Activated naive CD4-positive, alpha-beta T cell treated with anti-CD3 and anti-CD28 coated beads, Interleukin-2, amount 50 U/mL, for 72 hours (primary cell): Measurements from ENCODE around the gene ISX. TPM values are rescaled to one million over a fixed set of nuclear protein-coding genes. Genes with fewer than 3 reads are reported as not detected.
A peak's percentile ranks its signal among the peaks of the same experiment; 100 is the strongest.

ENCODE experiments used
- ATAC-seq, 2 donors: fragments of 150-1000 bp; cut with Tn5 transposase; 2 replicates each; pipeline ENCODE4 v1.10.0; 2021; ENCODE audit warnings: mild to moderate bottlenecking in 2 of 2, moderate library complexity in 2 of 2
- DNase-seq, 2 donors: peaks; one replicate each; pipeline ENCODE4 v3.0.0; 2021 to 2022; ENCODE audit warnings: low spot score in 2 of 2
- H3K27ac Mint-ChIP-seq, 2 donors: one replicate each; pipeline ENCODE4 v1.8.0; 2022; ENCODE audit warnings: mild to moderate bottlenecking in 2 of 2, mixed read lengths in 2 of 2
- H3K36me3 Mint-ChIP-seq, 2 donors: one replicate each; pipeline ENCODE4 v1.8.0; 2022; ENCODE audit warnings: mixed read lengths in 2 of 2
- H3K9me3 Mint-ChIP-seq, 2 donors: one replicate each; pipeline ENCODE4 v1.8.0; 2022; ENCODE audit warnings: mixed read lengths in 2 of 2
- total RNA-seq, 2 donors: library from RNA; stranded (reverse); gene quantifications; one replicate each; pipeline ENCODE4 v1.2.3, GENCODE V29; 2022

Gene ISX
- total RNA-seq, 2 donors from 2014 or later, result not detected

GRCh38 chr22:35124691-35125219 is 58.8 kb downstream of the ISX start:
- Mint-ChIP-seq H3K9me3 (no peaks in the 10 kb centered on the region), H3K36me3 (no peaks in the 10 kb centered on the region), H3K27ac (no peak overlapping the region)
- ATAC-seq, result no peak
- no peak for DNase-seq

- no peaks in the 10 kb centered on the region for H3K36me3 Mint-ChIP-seq
- H3K9me3 Mint-ChIP-seq, result no peaks in the 10 kb centered on the region
- no peak overlapping the region for H3K27ac Mint-ChIP-seq
- DNase-seq (no peak), ATAC-seq (no peak)
Observed at GRCh38 chr22:35126993-35127392, 61.0 kb downstream of the ISX start.

- no peaks in the 10 kb centered on the region for H3K36me3 Mint-ChIP-seq
- no peak overlapping the region for H3K27ac Mint-ChIP-seq
- DNase-seq (no peak), ATAC-seq (peak; percentile 29 to 86)
- no peaks in the 10 kb centered on the region for H3K9me3 Mint-ChIP-seq
Observed at GRCh38 chr22:35128637-35129036, 62.7 kb downstream of the ISX start.

GRCh38 chr22:35131525-35132000 is 65.6 kb downstream of the ISX start:
- Mint-ChIP-seq H3K9me3 (no peaks in the 10 kb centered on the region), H3K36me3 (no peaks in the 10 kb centered on the region), H3K27ac (no peak overlapping the region)
- DNase-seq (no peak), ATAC-seq (no peak)

GRCh38 chr22:35132568-35132967 is 66.6 kb downstream of the ISX start:
- Mint-ChIP-seq H3K36me3 (no peaks in the 10 kb centered on the region), H3K9me3 (no peaks in the 10 kb centered on the region), H3K27ac (no peak overlapping the region)
- DNase-seq (no peak), ATAC-seq (no peak)

- ATAC-seq (no peak), DNase-seq (no peak)
- no peaks in the 10 kb centered on the region for H3K9me3 Mint-ChIP-seq
- no peak overlapping the region for H3K27ac Mint-ChIP-seq
- H3K36me3 Mint-ChIP-seq, result no peaks in the 10 kb centered on the region
Observed at GRCh38 chr22:35133702-35134380, 67.9 kb downstream of the ISX start.

- H3K36me3 Mint-ChIP-seq, result no peaks in the 10 kb centered on the region
- ATAC-seq (no peak), DNase-seq (no peak)
- no peak overlapping the region for H3K27ac Mint-ChIP-seq
- no peaks in the 10 kb centered on the region for H3K9me3 Mint-ChIP-seq
Observed at GRCh38 chr22:35134637-35135036, 68.7 kb downstream of the ISX start.

- H3K27ac Mint-ChIP-seq, result no peak overlapping the region
- DNase-seq, result no peak
- no peaks in the 10 kb centered on the region for H3K36me3 Mint-ChIP-seq
- ATAC-seq, result no peak
- H3K9me3 Mint-ChIP-seq, result no peaks in the 10 kb centered on the region
Observed at GRCh38 chr22:35135165-35135564, 69.2 kb downstream of the ISX start.

Other genes with a start within 250 kb of the ISX start
- 10 to 100 TPM; 35.4 to 36.5 TPM for gene HMGXB4, start 191.3 kb downstream of the ISX start, total RNA-seq
- gene TOM1, start 233.7 kb downstream of the ISX start, total RNA-seq, result 10 to 100 TPM; 28.5 to 56.7 TPM